HepG2 (cell line): ENCODE data around the gene NT5M.

Source experiments
- ZNF230 ChIP-seq: sonication (generic); formaldehyde crosslinking; IDR thresholded peaks from 2 replicates; pipeline ENCODE4 v1.4.0; 2020; ENCODE audit warnings: mild to moderate bottlenecking, missing genetic modification reagents
- ZSCAN29 ChIP-seq: sonication (generic); formaldehyde crosslinking; conservative IDR thresholded peaks from 2 replicates; pipeline ENCODE4 v1.4.0; 2020; ENCODE audit warnings: mild to moderate bottlenecking, missing genetic modification reagents

DNA sequence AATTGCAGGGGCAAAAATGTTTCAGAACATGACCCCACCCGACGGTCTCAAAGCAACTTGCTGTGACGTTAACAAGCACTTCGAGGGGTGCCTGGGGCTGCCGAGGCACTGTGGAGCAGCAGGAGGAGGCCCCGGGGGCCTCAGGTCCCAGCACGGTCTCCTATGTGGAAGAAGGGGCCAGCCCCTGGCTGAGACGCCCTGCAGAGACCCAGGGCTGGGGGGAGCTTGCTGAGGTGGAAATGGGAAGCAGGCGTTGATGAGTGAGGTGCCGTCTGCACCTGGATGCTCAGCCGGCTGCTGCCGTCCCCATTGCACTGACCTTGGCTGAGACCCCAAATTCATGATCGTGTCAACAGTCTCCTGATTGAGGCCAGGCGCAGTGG, 46.5 kb downstream of the NT5M start:
- TF ChIP-seq ZNF230 (CRISPR knock-in tag) (no peak), ZSCAN29 (CRISPR knock-in tag) (no peak)
